AG04449 (cell line): ENCODE data around the gene REPS2.

Experiments used
- CTCF ChIA-PET: fragments of 350-600 bp; formaldehyde crosslinking; extraction: SDS; loops from one replicate; lab custom pipeline; 2021; ENCODE audit warnings: antibody characterized with exemption; lab: Yijun Ruan, JAX
- POLR2A ChIA-PET: fragments of 400-600, 350-600 bp; formaldehyde crosslinking; extraction: SDS; loops from one replicate; lab custom pipeline; 2020; ENCODE audit warnings: antibody characterized with exemption, inconsistent platforms; lab: Yijun Ruan, JAX
- DNase-seq: peaks from one replicate; pipeline ENCODE4 v3.0.0-alpha.2; 2010; ENCODE audit warnings: low read depth, low spot score
- H3K4me3 ChIP-seq: 2 replicates; pipeline ENCODE4 v1.5.1; 2011; ENCODE audit warnings: low read depth, mild to moderate bottlenecking, control low read depth, low read length
- CTCF ChIP-seq: IDR thresholded peaks from one replicate; pipeline ENCODE4 v1.5.1; 2011; ENCODE audit warnings: mild to moderate bottlenecking, moderate library complexity, low read length, control low read depth, inconsistent platforms; ENCODE audit not compliant: insufficient read depth; ENCODE audit errors: missing control alignments

REPS2 gene

DNA sequence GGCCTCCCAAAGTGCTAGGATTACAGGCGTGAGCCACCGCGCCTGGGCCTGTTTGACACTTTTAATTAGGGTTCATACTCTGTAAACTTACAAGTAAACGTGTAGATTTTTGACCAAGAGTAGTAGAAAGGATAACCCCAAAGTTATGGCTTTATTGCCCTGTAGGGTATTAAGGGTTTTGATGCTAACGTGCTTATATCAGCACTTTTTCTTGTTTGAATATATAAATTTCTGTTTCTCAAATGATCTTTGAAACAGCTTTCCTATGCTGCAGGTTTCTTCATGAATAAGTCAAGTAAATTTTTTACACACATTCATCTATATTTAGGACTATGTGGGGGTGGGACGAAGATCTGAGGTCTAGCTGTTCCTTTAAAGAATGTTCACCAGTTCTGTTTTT lies 29.3 kb upstream of the REPS2 start:
- TF ChIP-seq CTCF: no peak
- no peak overlapping the region for H3K4me3 ChIP-seq
- DNase-seq: no peak
- CTCF ChIA-PET: no interaction called here
- POLR2A ChIA-PET: no interaction called here

- H3K4me3 ChIP-seq: no peak overlapping the region
- ChIA-PET CTCF (no interaction called here), POLR2A (no interaction called here)
- no peak for DNase-seq
- no peak for TF ChIP-seq CTCF
Measured at GRCh38 chrX:16918979-16919378, 27.5 kb upstream of the REPS2 start.

- DNase-seq: no peak
- no peak for TF ChIP-seq CTCF
- H3K4me3 ChIP-seq: no peak overlapping the region
- ChIA-PET POLR2A (no interaction called here), CTCF (interaction anchor here (0.7 kb wide), 1 partner anchor 30 kb away, joined by 3 read pairs; no protein-coding TSS in a partner anchor)
Measured at GRCh38 chrX:16920075-16920474, 26.4 kb upstream of the REPS2 start.

DNA sequence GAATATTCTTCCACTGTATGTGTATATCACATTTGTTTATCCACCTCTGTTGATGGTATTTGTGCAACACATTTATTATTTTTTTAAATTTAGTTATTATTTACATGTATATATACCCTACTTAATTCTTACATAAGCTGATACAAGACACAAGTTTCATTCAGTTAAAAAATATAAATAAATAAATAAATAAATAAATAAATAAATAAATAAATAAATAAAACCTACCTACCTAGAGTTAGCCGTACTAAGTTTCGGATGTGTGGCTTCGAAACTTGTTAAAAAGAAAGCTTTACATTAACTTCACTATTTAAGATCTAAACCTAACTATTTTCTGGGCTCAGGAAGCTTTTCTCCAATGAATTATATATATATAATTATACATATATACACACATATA lies 23.3 kb upstream of the REPS2 start:
- DNase-seq: no peak
- TF ChIP-seq CTCF: no peak
- CTCF ChIA-PET: no interaction called here
- no peak overlapping the region for H3K4me3 ChIP-seq
- POLR2A ChIA-PET: no interaction called here

DNA sequence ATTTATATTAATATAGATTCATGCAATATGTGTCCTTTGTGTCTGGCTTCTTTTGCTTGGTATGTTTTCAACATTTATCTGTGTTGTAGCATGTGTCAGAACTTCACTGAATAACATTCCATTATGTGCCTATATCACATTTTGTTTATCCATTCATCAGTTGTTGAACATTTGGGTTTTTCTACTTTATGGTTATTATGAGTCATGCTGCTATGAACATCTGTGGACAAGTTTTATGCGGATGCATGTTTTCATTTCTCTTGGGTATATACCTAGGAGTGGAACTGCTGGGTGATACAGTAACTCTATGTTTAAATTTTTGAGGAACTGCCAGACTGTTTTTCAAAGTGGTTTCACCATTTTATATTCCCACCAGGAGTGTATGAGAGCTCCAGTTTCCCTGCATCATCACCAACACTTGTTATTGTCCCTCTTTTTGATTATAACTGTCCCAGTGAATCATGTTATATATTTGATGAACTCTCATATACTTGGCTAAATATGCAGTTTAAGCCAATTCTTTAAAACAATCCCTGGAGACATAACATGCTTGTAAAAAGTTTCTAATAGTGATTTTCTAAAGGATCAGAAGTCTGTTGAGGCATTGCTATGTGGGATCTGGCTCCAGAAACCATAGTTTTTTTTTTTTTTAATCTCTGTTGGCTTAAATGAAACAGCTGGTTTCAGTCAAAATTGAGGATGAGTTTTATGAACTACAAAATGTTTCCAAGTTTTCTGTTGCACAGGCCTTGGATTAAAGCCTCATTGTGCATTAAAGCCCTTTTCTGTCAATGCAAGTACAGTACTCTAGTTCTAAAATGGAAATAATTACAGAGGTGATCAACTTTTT lies 21.6 kb upstream of the REPS2 start:
- no peak for TF ChIP-seq CTCF
- POLR2A ChIA-PET: no interaction called here
- CTCF ChIA-PET: no interaction called here
- no peak overlapping the region for H3K4me3 ChIP-seq
- no peak for DNase-seq

DNA sequence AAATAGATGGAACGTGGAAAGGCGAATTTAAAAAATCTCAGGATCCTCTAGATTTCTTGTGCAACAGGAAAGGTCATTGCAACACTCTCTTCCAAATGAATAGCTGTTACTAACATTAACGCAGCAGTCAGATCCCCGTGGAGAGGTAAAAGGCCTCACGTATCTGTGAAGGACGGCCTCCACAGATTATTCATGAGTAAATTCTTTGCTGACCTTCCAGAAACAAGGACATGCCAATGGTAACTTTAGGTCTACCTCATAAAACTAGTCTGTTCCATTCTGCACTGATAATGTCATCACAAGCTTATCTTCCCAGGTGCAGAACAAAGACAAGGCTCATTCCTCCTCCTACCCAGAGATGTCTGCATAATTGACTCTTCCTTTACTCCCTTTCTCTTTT lies 16.1 kb upstream of the REPS2 start:
- no peak for DNase-seq

More for the DNA sequence above, 16.1 kb upstream of the REPS2 start:
- H3K4me3 ChIP-seq: no peak overlapping the region
- ChIA-PET CTCF (no interaction called here), POLR2A (no interaction called here)
- no peak for TF ChIP-seq CTCF
